Measurements from ENCODE around the gene KATNA1. TPM values are rescaled to one million over a fixed set of nuclear protein-coding genes. Genes with fewer than 3 reads are reported as not detected.
"Not testable (repeated sequence)": the region's sequence is repeated elsewhere in the genome, so short reads cannot be mapped to it uniquely, and the experiment has no call there.

The KATNA1 gene
- 10 to 100 TPM; 22.3 to 22.8 TPM for total RNA-seq

GRCh38 chr6:149648148-149649145 lies at the start of gene KATNA1:
TSS of gene KATNA1 (minus strand) at chr6:149648714. CDS start at chr6:149638547, 10,167 bp downstream.
- Mint-ChIP-seq H3K9me3 (no peaks in the 10 kb centered on the region), H3K27me3 (no peaks in the 10 kb centered on the region), H3K4me3 (peak within 1 kb of the TSS; percentile 79), H3K27ac (peak within 1 kb of the TSS; percentile 81), H3K36me3 (no peaks in the 10 kb centered on the region), H3K4me1 (ENCODE audit: low read depth) (peaks cover 22% of the 10 kb centered on the region)
- DNase-seq, result peak; percentile 94
- ChIA-PET POLR2A (interaction anchor here (0.7 kb wide), 1 partner anchor 103 kb away, joined by 3 read pairs; the partner anchor contains the start of gene PPIL4), CTCF (interaction anchor here (0.9 kb wide), 1 partner anchor 70 kb away, joined by 3 read pairs; no protein-coding TSS in a partner anchor)
- intact Hi-C loops (cut with micrococcal nuclease), result loop anchor here (1.0 to 5.0 kb wide), 4 partner anchors 70 to 219 kb away; partner anchors contain the start of genes GINM1, LATS1 and PCMT1

- DNase-seq, result no peak
- peaks cover 15% of the 10 kb centered on the region for H3K4me1 Mint-ChIP-seq (ENCODE audit: low read depth)
- H3K27ac Mint-ChIP-seq, result no peak overlapping the region
- no peak overlapping the region for H3K4me3 Mint-ChIP-seq
- H3K36me3 Mint-ChIP-seq, result peaks cover 11% of the 10 kb centered on the region
- no peaks in the 10 kb centered on the region for H3K27me3 Mint-ChIP-seq
- H3K9me3 Mint-ChIP-seq, result no peaks in the 10 kb centered on the region
- CTCF ChIA-PET, result interaction anchor here (0.7 to 1.5 kb wide), 2 partner anchors 20 to 112 kb away, joined by 3 read pairs; partner anchors contain the start of gene LATS1
- POLR2A ChIA-PET, result no interaction called here
- intact Hi-C loops (cut with micrococcal nuclease), result no loop called here
Measured at GRCh38 chr6:149698175-149698574, 49.7 kb upstream of the KATNA1 start.

DNA sequence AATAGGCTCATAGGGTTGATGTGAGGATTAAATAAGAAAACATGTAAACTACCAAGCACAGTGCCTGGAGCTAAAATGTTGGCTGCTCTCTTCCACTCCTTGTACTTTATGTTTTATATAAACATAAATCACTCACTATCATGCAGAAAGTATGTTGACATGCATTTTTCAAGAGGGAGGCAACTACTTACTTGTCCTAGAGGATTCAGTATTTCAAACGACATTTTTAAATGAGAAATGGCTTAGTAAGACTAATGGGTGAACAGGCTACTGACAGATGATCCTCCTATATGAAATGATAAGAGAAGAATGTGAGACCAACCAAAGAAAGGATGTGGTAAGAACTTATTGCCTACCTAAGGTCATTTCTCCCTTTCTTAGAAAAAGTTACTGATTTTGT lies 48.4 kb upstream of the KATNA1 start:
- Mint-ChIP-seq H3K36me3 (peaks cover 11% of the 10 kb centered on the region), H3K4me1 (ENCODE audit: low read depth) (peaks cover 14% of the 10 kb centered on the region), H3K4me3 (no peak overlapping the region), H3K27ac (no peak overlapping the region), H3K9me3 (no peaks in the 10 kb centered on the region), H3K27me3 (no peaks in the 10 kb centered on the region)
- ChIA-PET POLR2A (interaction anchor here (1.2 kb wide), 1 partner anchor 21 kb away, joined by 3 read pairs; the partner anchor contains the start of gene LATS1), CTCF (no interaction called here)
- no peak for DNase-seq
- intact Hi-C loops (cut with micrococcal nuclease), result no loop called here

DNA sequence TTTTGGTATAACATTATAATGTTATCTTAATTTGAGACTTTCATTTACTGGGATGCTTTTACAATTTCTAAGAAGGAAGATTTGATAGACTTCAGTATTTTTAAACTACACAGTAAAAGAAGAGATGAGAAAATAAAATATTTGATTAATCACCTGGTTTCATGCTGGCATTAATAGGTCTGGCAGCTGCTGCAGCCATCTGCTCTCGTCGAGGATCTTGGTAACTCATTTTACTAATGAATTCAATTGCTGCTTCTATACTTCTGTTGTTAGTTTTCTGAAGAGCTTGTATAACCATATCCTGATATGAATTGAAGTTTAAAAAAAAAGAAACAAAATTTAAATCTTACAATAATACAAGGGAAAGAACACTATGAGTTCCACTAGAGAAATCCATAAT lies 46.4 kb upstream of the KATNA1 start:
- H3K27me3 Mint-ChIP-seq, result no peaks in the 10 kb centered on the region

GRCh38 chr6:149691201-149691600 lies 42.7 kb upstream of the KATNA1 start:
- CTCF ChIA-PET, result no interaction called here

More for the DNA sequence above, 46.4 kb upstream of the KATNA1 start:
- Mint-ChIP-seq H3K9me3 (no peaks in the 10 kb centered on the region), H3K36me3 (peaks cover 8% of the 10 kb centered on the region), H3K4me3 (no peak overlapping the region), H3K27ac (no peak overlapping the region), H3K4me1 (ENCODE audit: low read depth) (peaks cover 11% of the 10 kb centered on the region)
- ChIA-PET CTCF (interaction anchor here (1.2 kb wide), 1 partner anchor 30 kb away, joined by 3 read pairs; no protein-coding TSS in a partner anchor), POLR2A (no interaction called here)
- intact Hi-C loops (cut with micrococcal nuclease), result no loop called here
- no peak for DNase-seq

DNA sequence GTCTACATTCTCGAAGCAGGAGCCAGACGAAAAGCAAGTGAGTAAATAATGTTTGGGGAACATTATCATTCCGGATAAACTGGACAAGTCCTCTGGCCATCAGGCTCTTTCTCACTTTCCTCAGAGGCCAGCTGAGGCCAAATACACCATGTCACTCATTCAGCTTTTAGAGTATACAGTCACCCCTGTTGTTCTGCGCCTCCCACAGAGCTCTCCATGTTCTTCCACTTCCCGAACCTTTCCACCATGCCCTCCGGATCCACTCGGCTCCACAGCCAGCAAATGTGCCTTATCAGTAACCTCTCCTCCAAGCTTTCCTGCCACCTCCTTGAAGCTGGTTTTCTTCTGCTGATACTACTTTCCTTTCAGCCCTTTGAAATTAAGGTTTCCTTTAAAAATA lies 37.7 kb upstream of the KATNA1 start:
- peak overlapping the region; percentile 52 for H3K27ac Mint-ChIP-seq
- intact Hi-C loops (cut with micrococcal nuclease), result loop anchor here (2.0 kb wide), 2 partner anchors 31 to 121 kb away; no protein-coding TSS in a partner anchor
- no peaks in the 10 kb centered on the region for H3K9me3 Mint-ChIP-seq
- no peaks in the 10 kb centered on the region for H3K27me3 Mint-ChIP-seq
- CTCF ChIA-PET, result interaction anchor here (0.9 to 1.5 kb wide), 4 partner anchors 33 to 140 kb away, joined by 3 to 6 read pairs (median 5); partner anchors contain the start of gene PPIL4
- no peak overlapping the region for H3K4me3 Mint-ChIP-seq
- peaks cover 20% of the 10 kb centered on the region for H3K36me3 Mint-ChIP-seq
- POLR2A ChIA-PET, result interaction anchor here (0.8 to 1.2 kb wide), 3 partner anchors 19 to 43 kb away, joined by 3 to 5 read pairs (median 3); no protein-coding TSS in a partner anchor
- peaks cover 19% of the 10 kb centered on the region for H3K4me1 Mint-ChIP-seq (ENCODE audit: low read depth)
- no peak for DNase-seq

More at GRCh38 chr6:149691201-149691600, 42.7 kb upstream of the KATNA1 start:
- intact Hi-C loops (cut with micrococcal nuclease), result no loop called here
- H3K4me1 Mint-ChIP-seq (ENCODE audit: low read depth), result peaks cover 16% of the 10 kb centered on the region
- POLR2A ChIA-PET, result no interaction called here
- peaks cover 11% of the 10 kb centered on the region for H3K36me3 Mint-ChIP-seq
- no peaks in the 10 kb centered on the region for H3K27me3 Mint-ChIP-seq
- no peak for DNase-seq
- H3K4me3 Mint-ChIP-seq, result no peak overlapping the region
- no peaks in the 10 kb centered on the region for H3K9me3 Mint-ChIP-seq
- H3K27ac Mint-ChIP-seq, result no peak overlapping the region

DNA sequence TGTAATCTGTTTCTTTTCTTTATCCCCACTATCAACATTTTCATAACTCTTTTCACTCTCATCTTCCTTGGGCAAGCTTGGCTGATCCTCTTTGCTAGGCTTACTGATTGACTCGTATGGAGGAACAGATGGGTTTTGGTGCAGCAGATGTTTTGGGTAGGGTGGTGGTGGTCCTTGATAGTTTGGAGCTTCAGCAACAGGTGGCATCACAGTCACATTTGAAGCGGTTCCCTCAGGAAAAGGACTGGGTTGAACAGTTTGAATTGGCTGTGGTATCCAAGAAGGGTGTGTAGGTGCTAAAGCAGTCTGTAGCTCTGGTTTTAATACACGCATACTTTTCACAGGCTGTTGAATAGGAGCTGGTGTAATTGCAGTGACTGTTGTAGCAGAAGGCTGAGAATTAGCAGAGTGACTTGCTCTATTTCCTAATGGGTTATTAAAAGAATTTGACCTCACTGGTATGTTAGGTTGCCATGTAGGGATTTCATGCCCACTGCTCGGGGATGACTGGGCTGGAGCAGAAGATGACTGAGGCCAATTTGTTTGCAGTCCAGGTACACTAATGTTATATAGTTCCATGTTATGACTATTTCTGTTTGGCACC lies 34.8 kb upstream of the KATNA1 start:
- H3K4me1 Mint-ChIP-seq (ENCODE audit: low read depth), result peaks cover 23% of the 10 kb centered on the region
- intact Hi-C loops (cut with micrococcal nuclease), result no loop called here
- H3K9me3 Mint-ChIP-seq, result no peaks in the 10 kb centered on the region
- CTCF ChIA-PET, result no interaction called here
- no peaks in the 10 kb centered on the region for H3K27me3 Mint-ChIP-seq
- POLR2A ChIA-PET, result no interaction called here
- no peak overlapping the region for H3K4me3 Mint-ChIP-seq
- DNase-seq, result no peak
- H3K36me3 Mint-ChIP-seq, result peaks cover 23% of the 10 kb centered on the region
- no peak overlapping the region for H3K27ac Mint-ChIP-seq

DNA sequence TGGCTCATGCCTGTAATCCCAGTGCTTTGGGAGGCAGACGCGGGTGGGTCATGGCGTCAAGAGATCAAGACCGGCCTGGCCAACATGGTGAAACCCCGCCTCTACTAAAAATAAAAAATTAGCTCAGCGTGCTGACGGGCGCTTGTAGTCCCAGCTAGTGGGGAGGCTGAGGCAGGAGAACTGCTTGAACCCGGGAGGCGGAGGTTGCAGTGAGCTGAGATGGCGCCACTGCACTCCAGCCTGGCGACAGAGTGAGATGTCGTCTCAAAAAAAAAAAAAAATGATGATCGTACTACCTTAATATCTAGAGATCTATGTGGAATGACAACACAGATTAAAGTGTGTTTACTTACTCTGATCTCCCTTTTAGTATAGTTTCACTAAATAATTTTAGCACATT lies 33.3 kb upstream of the KATNA1 start:
- H3K27ac Mint-ChIP-seq; H3K9me3 Mint-ChIP-seq; intact Hi-C loops (cut with micrococcal nuclease); H3K4me3 Mint-ChIP-seq; CTCF ChIA-PET; POLR2A ChIA-PET; H3K27me3 Mint-ChIP-seq; DNase-seq: not testable (repeated sequence)
- Mint-ChIP-seq H3K4me1 (ENCODE audit: low read depth) (peaks cover 15% of the 10 kb centered on the region), H3K36me3 (peaks cover 31% of the 10 kb centered on the region)

GRCh38 chr6:149681209-149681608 lies 32.7 kb upstream of the KATNA1 start:
- H3K27me3 Mint-ChIP-seq, result no peaks in the 10 kb centered on the region
- DNase-seq, result no peak
- no peak overlapping the region for H3K27ac Mint-ChIP-seq
- H3K36me3 Mint-ChIP-seq, result peaks cover 33% of the 10 kb centered on the region
- H3K4me1 Mint-ChIP-seq (ENCODE audit: low read depth), result peaks cover 9% of the 10 kb centered on the region
- ChIA-PET POLR2A (no interaction called here), CTCF (no interaction called here)
- no peaks in the 10 kb centered on the region for H3K9me3 Mint-ChIP-seq
- intact Hi-C loops (cut with micrococcal nuclease), result no loop called here
- no peak overlapping the region for H3K4me3 Mint-ChIP-seq

GRCh38 chr6:149680503-149680902 lies 32.0 kb upstream of the KATNA1 start:
- CTCF ChIA-PET, result no interaction called here

GRCh38 chr6:149672265-149672664 lies 23.8 kb upstream of the KATNA1 start:
- CTCF ChIA-PET; H3K4me3 Mint-ChIP-seq; H3K4me1 Mint-ChIP-seq (ENCODE audit: low read depth); intact Hi-C loops (cut with micrococcal nuclease); H3K27ac Mint-ChIP-seq; H3K27me3 Mint-ChIP-seq; DNase-seq; POLR2A ChIA-PET; H3K9me3 Mint-ChIP-seq: not testable (repeated sequence)
- H3K36me3 Mint-ChIP-seq, result peaks cover 22% of the 10 kb centered on the region

More at GRCh38 chr6:149680503-149680902, 32.0 kb upstream of the KATNA1 start:
- DNase-seq, result no peak
- intact Hi-C loops (cut with micrococcal nuclease), result no loop called here
- no peaks in the 10 kb centered on the region for H3K27me3 Mint-ChIP-seq
- no peaks in the 10 kb centered on the region for H3K9me3 Mint-ChIP-seq
- H3K4me3 Mint-ChIP-seq, result no peak overlapping the region
- peaks cover 31% of the 10 kb centered on the region for H3K36me3 Mint-ChIP-seq
- POLR2A ChIA-PET, result no interaction called here
- no peak overlapping the region for H3K27ac Mint-ChIP-seq
- peaks cover 5% of the 10 kb centered on the region for H3K4me1 Mint-ChIP-seq (ENCODE audit: low read depth)

- ChIA-PET POLR2A (interaction anchor here (0.5 to 1.4 kb wide), 2 partner anchors 13 to 26 kb away, joined by 3 to 5 read pairs; no protein-coding TSS in a partner anchor), CTCF (interaction anchor here (1.2 to 1.3 kb wide), 2 partner anchors 63 to 80 kb away, joined by 3 to 4 read pairs; no protein-coding TSS in a partner anchor)
- no peaks in the 10 kb centered on the region for H3K4me1 Mint-ChIP-seq (ENCODE audit: low read depth)
- DNase-seq, result no peak
- intact Hi-C loops (cut with micrococcal nuclease), result no loop called here
- peaks cover 11% of the 10 kb centered on the region for H3K36me3 Mint-ChIP-seq
- no peak overlapping the region for H3K4me3 Mint-ChIP-seq
- H3K9me3 Mint-ChIP-seq, result no peaks in the 10 kb centered on the region
- no peaks in the 10 kb centered on the region for H3K27me3 Mint-ChIP-seq
- no peak overlapping the region for H3K27ac Mint-ChIP-seq
Measured at GRCh38 chr6:149660028-149660427, 11.5 kb upstream of the KATNA1 start.
